T47D (cell line): ENCODE data around the gene ABHD14A.

Source experiments
- DNase-seq, 2 experiments: peaks; one replicate each; pipeline versions ENCODE4 v3.0.0 to v3.0.0-alpha.2; 2011 to 2012; ENCODE audit warnings: low read depth in 1 of 2, low spot score in 1 of 2
- JUND ChIP-seq: IDR thresholded peaks from 2 replicates; pipeline ENCODE4 v1.6.1; 2012; ENCODE audit warnings: low read depth
- in situ Hi-C: cut with HindIII; loops from 2 replicates; pipeline ENCODE4 v1.10.0; 2016; ENCODE audit warnings: low sequenced_read_pairs, low pct_unique_long_range_greater_than_20kb

The ABHD14A gene

GRCh38 chr3:51943451-51944391 is 31.1 kb upstream of the ABHD14A start:
- in situ Hi-C loops, result no loop called here
- no peak for DNase-seq
- TF ChIP-seq JUND, result no peak

- TF ChIP-seq JUND, result no peak
- in situ Hi-C loops, result no loop called here
Observed at GRCh38 chr3:51944451-51945021, 30.3 kb upstream of the ABHD14A start.

GRCh38 chr3:51945031-51945840 is 29.6 kb upstream of the ABHD14A start:
- in situ Hi-C loops, result no loop called here
- DNase-seq, result no peak

More at GRCh38 chr3:51944451-51945021, 30.3 kb upstream of the ABHD14A start:
- DNase-seq, result no peak

GRCh38 chr3:51945926-51946705 is 28.7 kb upstream of the ABHD14A start:
- TF ChIP-seq JUND, result no peak
- in situ Hi-C loops, result no loop called here

More at GRCh38 chr3:51945031-51945840, 29.6 kb upstream of the ABHD14A start:
- no peak for TF ChIP-seq JUND

GRCh38 chr3:51946796-51947195 is 28.1 kb upstream of the ABHD14A start:
- TF ChIP-seq JUND, result no peak
- DNase-seq, result no peak
- in situ Hi-C loops, result no loop called here

More at GRCh38 chr3:51945926-51946705, 28.7 kb upstream of the ABHD14A start:
- DNase-seq, result no peak

GRCh38 chr3:51947215-51947900 is 27.5 kb upstream of the ABHD14A start:
- in situ Hi-C loops, result no loop called here
- DNase-seq, result no peak
- no peak for TF ChIP-seq JUND

- in situ Hi-C loops, result no loop called here
- no peak for TF ChIP-seq JUND
- DNase-seq, result no peak
Observed at GRCh38 chr3:51948016-51948580, 26.8 kb upstream of the ABHD14A start.

- DNase-seq, result no peak
- in situ Hi-C loops, result no loop called here
- no peak for TF ChIP-seq JUND
Observed at GRCh38 chr3:51949121-51949520, 25.7 kb upstream of the ABHD14A start.

- DNase-seq, result no peak
- in situ Hi-C loops, result no loop called here
- no peak for TF ChIP-seq JUND
Observed at GRCh38 chr3:51950899-51951298, 24.0 kb upstream of the ABHD14A start.

GRCh38 chr3:51953445-51953844 is 21.4 kb upstream of the ABHD14A start:
- DNase-seq, result no peak
- no peak for TF ChIP-seq JUND
- in situ Hi-C loops, result no loop called here

- no peak for TF ChIP-seq JUND
- in situ Hi-C loops, result no loop called here
- DNase-seq, result no peak
Observed at GRCh38 chr3:51954105-51954504, 20.8 kb upstream of the ABHD14A start.
